HUES64 (cell line): Measurements from ENCODE around the gene MEAF6.
A peak's percentile ranks its signal among the peaks of the same experiment; 100 is the strongest.
"Not testable (repeated sequence)": the region's sequence is repeated elsewhere in the genome, so short reads cannot be mapped to it uniquely, and the experiment has no call there.

Source experiments
- H3K27ac ChIP-seq: 2 replicates; pipeline ENCODE4 v1.7.0; 2013; ENCODE audit warnings: low read depth, low read length, inconsistent platforms
- H3K27me3 ChIP-seq: 2 replicates; pipeline ENCODE4 v1.6.1; 2013; ENCODE audit warnings: mild to moderate bottlenecking, low read length; ENCODE audit not compliant: insufficient read depth
- H3K36me3 ChIP-seq: 2 replicates; pipeline ENCODE4 v1.6.1; 2013; ENCODE audit warnings: mild to moderate bottlenecking, low read length; ENCODE audit not compliant: insufficient read depth
- H3K4me1 ChIP-seq: 2 replicates; pipeline ENCODE4 v1.6.1; 2013; ENCODE audit warnings: mild to moderate bottlenecking, low read length, moderate library complexity; ENCODE audit not compliant: insufficient read depth
- H3K4me3 ChIP-seq: 2 replicates; pipeline ENCODE4 v1.5.1; 2013; ENCODE audit warnings: mild to moderate bottlenecking, low read length, moderate library complexity
- H3K9ac ChIP-seq: 2 replicates; pipeline ENCODE4 v1.6.1; 2013; ENCODE audit warnings: mild to moderate bottlenecking, low read depth, low read length
- H3K9me3 ChIP-seq: 2 replicates; pipeline ENCODE4 v1.6.1; 2013; ENCODE audit warnings: low read depth, low read length; ENCODE audit not compliant: insufficient read depth
- WGBS: fragments of 150-250, 120-280 bp; methylation state at CpG from one replicate; pipeline ENCODE4 v1.1.7; 2013; ENCODE audit warnings: missing lambda C conversion rate; 5-methylcytosine and 5-hydroxymethylcytosine counted together

Gene MEAF6

DNA sequence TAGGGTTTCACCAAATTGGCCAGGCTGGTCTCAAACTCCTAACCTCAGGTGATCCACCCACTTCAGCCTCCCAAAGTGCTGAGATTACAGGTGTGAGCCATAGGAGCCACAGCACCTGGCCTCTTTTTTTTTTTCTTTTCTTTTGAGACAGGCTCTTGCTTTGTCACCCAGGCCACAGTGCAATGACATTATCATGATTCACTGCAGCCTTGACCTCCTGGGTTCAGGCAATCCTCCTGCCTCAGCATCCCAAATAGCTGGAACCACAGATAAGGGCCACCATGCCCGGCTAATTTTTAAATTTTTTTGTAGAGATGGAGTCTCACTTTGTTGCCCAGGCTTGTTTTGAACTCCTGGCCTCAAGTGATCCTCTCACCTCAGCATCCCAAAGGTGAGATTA, 15.3 kb upstream of the MEAF6 start:
- H3K4me1 ChIP-seq, H3K4me3 ChIP-seq, H3K9ac ChIP-seq, H3K36me3 ChIP-seq, H3K9me3 ChIP-seq, H3K27me3 ChIP-seq, H3K27ac ChIP-seq: not testable (repeated sequence)
- WGBS, result 100% methylated on average over 1 of the region's 1 CpG

DNA sequence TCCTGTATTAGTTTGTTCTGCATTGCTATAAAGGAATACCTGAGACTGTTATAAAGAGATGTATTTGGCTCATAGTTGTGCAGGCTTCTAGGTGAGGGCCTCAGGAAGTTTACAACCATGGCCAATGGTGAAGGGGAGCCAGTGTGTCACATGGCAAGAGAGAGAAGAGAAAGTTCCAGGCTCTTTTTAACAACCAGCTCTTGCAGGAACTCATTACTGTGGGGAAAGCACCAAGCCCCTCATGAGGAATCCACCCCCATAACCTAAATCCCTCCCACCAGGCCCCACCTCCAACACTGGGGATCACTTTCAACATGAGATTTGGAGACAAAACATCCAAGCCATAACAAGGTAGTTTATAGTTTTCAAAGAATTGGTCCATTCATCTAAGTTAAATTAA, 5.0 kb upstream of the MEAF6 start:
- Histone ChIP-seq H3K27me3 (peaks cover 9% of the 10 kb centered on the region), H3K9me3 (no peaks in the 10 kb centered on the region), H3K9ac (no peak overlapping the region), H3K36me3 (no peaks in the 10 kb centered on the region), H3K4me3 (no peak overlapping the region), H3K4me1 (peaks cover 7% of the 10 kb centered on the region), H3K27ac (no peak overlapping the region)

DNA sequence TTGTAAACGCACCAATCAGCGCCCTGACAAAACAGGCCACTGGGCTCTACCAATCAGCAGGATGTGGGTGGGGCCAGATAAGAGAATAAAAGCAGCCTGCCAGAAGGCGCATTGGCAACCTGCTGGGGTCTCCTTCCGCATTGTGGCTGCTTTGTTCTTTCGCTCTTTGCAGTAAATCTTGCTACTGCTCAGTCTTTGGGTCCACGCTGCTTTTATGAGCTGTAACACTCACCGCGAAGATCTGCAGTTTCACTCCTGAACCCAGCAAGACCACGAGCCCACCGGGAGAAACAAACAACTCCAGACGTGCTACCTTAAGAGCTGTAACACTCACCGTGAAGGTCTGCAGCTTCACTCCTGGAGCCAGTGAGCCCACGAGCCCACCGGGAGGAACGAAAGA, 4.4 kb upstream of the MEAF6 start:
- H3K9ac ChIP-seq, H3K27ac ChIP-seq, H3K36me3 ChIP-seq, H3K27me3 ChIP-seq, H3K9me3 ChIP-seq, H3K4me3 ChIP-seq, H3K4me1 ChIP-seq: not testable (repeated sequence)
- WGBS, result 77% methylated on average over 15 of the region's 15 CpGs

DNA sequence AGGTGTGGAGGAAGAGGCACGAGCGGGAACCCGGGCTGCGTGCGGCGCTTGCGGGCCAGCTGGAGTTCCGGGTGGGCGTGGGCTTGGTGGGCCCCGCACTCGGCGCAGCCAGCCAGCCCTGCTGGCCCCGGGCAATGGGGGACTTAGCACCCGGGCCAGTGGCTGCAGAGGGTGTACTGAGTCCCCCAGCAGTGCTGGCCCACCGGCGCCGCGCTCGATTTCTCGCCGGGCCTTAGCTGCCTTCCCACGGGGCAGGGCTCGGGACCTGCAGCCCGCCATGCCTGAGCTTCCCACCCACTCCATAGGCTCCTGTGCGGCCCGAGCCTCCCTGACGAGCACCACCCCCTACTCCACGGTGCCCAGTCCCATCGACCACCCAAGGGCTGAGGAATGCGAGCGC, 3.7 kb upstream of the MEAF6 start:
- peaks cover 13% of the 10 kb centered on the region for H3K4me1 ChIP-seq
- H3K9me3 ChIP-seq, H3K27me3 ChIP-seq, H3K9ac ChIP-seq, H3K36me3 ChIP-seq, H3K27ac ChIP-seq, H3K4me3 ChIP-seq: not testable (repeated sequence)
- WGBS, result 95% methylated on average over 24 of the region's 31 CpGs

DNA sequence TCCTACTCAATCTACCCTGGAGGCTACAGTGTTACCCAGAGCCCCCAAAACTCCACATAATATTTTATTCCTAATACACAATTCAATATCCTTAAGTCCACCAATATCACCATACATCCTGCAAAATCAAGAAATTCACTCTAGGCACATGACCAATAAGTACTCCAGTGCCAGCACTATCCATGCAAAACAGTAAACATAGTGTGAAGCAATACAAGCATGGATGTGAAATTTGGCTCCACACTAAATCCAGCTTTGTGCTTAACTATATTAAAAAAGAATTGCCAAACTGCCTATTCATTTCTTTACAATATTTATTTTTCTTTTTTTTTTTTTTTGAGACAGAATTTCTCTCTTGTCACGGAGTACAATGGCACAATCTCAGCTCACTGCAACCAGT, 3.0 kb upstream of the MEAF6 start:
- peaks cover 6% of the 10 kb centered on the region for H3K36me3 ChIP-seq
- 91% methylated on average over 1 of the region's 1 CpG for WGBS
- H3K4me1 ChIP-seq, result peaks cover 13% of the 10 kb centered on the region
- peaks cover 9% of the 10 kb centered on the region for H3K27me3 ChIP-seq
- no peak overlapping the region for H3K27ac ChIP-seq
- H3K9ac ChIP-seq, result no peak overlapping the region
- no peaks in the 10 kb centered on the region for H3K9me3 ChIP-seq
- H3K4me3 ChIP-seq, result no peak overlapping the region

DNA sequence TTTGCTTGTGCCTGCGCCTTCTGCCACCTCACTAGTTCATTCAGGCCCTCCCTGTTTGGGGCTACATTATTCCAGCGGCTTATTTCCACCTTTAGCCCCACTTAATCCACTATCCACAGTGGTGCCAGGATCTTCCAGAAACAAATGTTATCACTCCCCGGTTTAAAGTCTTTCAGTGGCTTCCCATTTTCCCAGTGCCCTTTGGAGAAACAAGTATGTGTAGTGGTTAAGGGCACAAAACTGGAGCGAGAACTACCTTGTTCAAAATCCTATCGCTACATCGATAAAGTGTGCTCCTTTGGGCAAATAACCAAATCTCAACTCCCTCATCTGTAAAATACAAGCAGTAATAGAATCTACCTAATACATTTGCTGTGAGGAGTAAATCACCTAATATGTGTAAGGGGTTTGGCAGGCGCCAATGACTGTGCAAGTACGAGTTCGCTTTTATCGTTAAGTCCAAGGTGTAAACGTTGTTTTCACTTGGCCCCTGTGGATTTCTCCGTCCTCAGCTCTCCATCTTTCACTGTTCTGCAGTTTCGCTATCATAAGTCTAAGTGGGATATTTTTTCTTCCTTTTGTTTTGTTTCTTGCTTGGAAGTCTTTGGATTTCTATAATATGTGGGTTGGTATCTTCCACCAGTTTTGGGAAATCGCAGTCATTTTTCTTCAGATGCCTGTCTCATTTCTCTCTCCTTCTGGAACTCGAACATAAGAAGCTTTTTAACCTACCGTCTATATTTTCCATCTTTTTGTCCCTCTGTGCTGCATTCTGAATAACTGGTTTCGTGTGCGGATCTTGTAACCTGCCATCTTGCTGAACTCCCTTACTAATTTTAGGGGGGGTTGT, 844 bp upstream of the MEAF6 start:
- WGBS, result 69% methylated on average over 16 of the region's 18 CpGs
- H3K9ac ChIP-seq, result peak overlapping the region; percentile 84
- H3K27me3 ChIP-seq, result peaks cover 9% of the 10 kb centered on the region
- peaks cover 23% of the 10 kb centered on the region for H3K36me3 ChIP-seq
- peak overlapping the region; percentile 90 for H3K27ac ChIP-seq
- H3K4me3 ChIP-seq, result peak overlapping the region; percentile 89
- H3K9me3 ChIP-seq, result no peaks in the 10 kb centered on the region
- H3K4me1 ChIP-seq, result peaks cover 13% of the 10 kb centered on the region

DNA sequence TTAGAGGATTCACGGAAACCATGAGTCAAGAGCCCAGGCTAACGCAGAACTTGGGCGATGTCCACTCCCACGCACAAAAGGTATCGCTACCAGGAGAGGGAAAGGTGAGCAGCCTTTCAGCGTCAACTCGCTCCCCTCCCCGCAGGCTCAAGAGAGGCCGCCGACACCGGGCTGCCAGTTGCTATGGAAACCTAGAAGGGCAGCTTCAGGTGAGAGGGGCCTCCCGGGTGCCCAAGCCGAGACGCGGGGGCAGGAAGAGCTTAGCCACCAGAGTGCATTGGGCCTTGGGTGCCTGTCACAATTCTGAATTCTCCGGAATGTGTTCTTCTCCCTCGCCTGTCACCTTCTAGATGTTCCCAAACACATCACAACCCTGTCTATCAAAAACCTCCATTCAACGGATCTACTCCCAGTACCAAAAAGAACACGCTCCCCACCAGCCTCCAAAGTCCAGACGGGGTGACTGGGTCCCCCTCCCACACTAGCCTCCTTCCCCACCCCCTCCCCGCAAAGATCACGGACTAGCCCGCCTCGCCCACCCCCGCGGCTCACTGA, 694 bp downstream of the MEAF6 start:
- Histone ChIP-seq H3K4me3 (peak overlapping the region; percentile 89), H3K4me1 (peaks cover 13% of the 10 kb centered on the region), H3K27ac (no peak overlapping the region), H3K9me3 (no peaks in the 10 kb centered on the region), H3K9ac (no peak overlapping the region), H3K36me3 (peaks cover 25% of the 10 kb centered on the region), H3K27me3 (peaks cover 9% of the 10 kb centered on the region)
- WGBS, result 4% methylated on average over 25 of the region's 26 CpGs

DNA sequence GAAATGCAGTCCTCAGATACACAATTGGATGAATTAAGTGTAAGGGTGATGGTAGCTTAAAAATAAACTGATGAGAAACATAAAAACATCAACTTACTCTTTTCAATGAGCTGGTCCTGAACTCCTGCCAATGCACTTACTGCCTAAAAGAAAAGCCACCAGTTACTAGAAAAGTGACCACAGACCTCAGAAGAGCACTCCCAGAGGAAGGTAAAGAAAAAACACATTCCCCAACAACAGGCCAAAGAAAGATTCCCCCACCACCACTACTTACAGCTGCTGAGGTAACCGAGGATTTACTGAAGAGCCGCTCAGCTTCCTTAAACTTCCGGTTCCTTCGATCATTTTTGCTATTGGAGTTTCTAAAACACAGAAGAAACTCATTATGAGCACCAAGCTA, 5.4 kb downstream of the MEAF6 start:
- no peak overlapping the region for H3K9ac ChIP-seq
- WGBS, result 86% methylated on average over 4 of the region's 4 CpGs
- no peaks in the 10 kb centered on the region for H3K27me3 ChIP-seq
- H3K9me3 ChIP-seq, result no peaks in the 10 kb centered on the region
- H3K4me3 ChIP-seq, result no peak overlapping the region
- peaks cover 5% of the 10 kb centered on the region; the same call in 1 of the 2 replicates for H3K4me1 ChIP-seq
- no peak overlapping the region for H3K27ac ChIP-seq
- peaks cover 61% of the 10 kb centered on the region for H3K36me3 ChIP-seq

DNA sequence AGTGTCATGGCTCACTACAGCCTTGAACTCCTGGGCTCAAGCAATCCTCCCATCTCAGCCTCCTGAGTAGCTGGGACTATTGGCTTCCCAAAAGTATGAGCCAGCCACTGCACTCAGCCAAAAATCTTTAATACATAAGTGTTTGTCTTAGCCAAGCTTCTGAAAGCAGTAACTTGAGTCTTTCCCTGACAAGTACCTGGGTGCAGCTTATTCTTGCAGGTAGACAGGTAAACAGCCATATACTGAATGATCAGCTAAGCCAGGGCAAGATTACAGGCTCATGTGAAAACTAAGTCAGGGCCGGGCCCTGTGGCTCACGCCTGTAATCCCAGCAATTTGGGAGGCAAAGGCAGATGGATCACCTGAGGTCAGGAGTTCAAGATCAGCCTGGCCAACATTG, 7.8 kb downstream of the MEAF6 start:
- Histone ChIP-seq H3K4me3 (no peak overlapping the region), H3K36me3 (peaks cover 62% of the 10 kb centered on the region), H3K4me1 (no peaks in the 10 kb centered on the region), H3K27ac (no peak overlapping the region), H3K27me3 (no peaks in the 10 kb centered on the region), H3K9me3 (no peaks in the 10 kb centered on the region), H3K9ac (no peak overlapping the region)
- 95% methylated on average over 2 of the region's 2 CpGs for WGBS

DNA sequence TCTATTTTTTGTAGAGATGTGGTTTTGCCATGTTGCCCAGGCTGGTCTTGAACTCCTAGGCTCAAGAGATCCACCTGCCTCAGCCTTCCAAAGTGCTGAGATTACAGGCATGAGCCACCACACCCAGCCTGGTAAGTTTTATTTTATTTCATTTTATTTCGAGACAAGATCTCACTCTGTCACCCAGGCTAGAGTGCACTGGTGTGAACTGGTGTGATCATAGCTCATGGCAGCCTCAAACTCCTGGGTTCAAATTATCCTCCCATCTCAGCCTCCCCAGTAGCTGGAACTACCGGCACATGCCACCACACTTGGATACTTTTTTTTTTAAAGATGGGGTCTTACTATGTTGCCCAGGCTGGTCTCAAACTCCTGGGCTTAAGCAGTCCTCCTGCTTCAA, 11.8 kb downstream of the MEAF6 start:
- not testable (repeated sequence) for H3K9me3 ChIP-seq, H3K27me3 ChIP-seq, H3K27ac ChIP-seq, H3K4me1 ChIP-seq, H3K9ac ChIP-seq, H3K4me3 ChIP-seq
- H3K36me3 ChIP-seq, result peaks cover 73% of the 10 kb centered on the region
- 100% methylated on average over 2 of the region's 2 CpGs for WGBS

DNA sequence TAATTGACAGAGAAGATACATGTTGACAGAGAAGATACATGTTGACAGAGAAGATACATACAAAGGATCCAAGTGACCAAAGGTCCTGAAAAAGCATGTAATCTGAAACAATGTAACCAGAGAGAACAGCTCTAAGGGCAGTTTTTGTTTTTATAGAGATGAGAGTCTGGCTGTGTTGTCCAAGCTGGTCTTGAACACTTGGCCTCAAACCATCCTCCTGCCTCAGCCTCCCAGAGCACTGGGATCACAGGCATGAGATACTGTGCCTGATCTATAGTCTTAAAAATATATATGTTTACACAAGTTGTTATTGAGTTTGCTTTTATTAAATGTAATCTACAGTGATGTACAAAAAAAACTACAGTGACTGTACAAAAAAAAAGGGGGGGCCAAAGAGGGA, 12.5 kb downstream of the MEAF6 start:
- peaks cover 67% of the 10 kb centered on the region for H3K36me3 ChIP-seq
- no peak overlapping the region for H3K9ac ChIP-seq
- H3K4me1 ChIP-seq, result no peaks in the 10 kb centered on the region
- no peaks in the 10 kb centered on the region for H3K9me3 ChIP-seq
- no peaks in the 10 kb centered on the region for H3K27me3 ChIP-seq
- no peak overlapping the region for H3K27ac ChIP-seq
- no peak overlapping the region for H3K4me3 ChIP-seq

DNA sequence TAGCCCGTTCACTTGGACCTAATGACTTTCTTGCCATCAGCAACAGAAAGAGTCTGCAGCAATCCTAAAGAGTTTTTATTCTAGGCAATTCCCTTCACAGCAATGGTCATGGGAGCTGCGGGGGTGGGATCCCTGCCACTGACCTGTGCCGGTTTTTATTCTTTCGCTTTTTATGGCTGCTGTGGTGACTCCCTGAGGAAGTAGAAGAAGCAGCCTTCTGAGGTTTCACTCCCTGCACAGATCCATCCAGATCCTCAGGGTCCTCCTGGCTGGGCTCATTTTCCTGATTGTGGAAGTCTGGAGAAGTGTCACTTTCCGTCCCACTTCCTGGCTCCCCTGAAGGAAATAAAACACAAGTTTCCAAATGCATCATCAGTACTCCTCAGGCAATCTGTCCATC, 12.9 kb downstream of the MEAF6 start:
- Histone ChIP-seq H3K4me1 (no peaks in the 10 kb centered on the region), H3K27ac (no peak overlapping the region), H3K36me3 (peaks cover 68% of the 10 kb centered on the region), H3K4me3 (no peak overlapping the region), H3K27me3 (no peaks in the 10 kb centered on the region), H3K9ac (no peak overlapping the region), H3K9me3 (no peaks in the 10 kb centered on the region)
- WGBS, result 91% methylated on average over 5 of the region's 5 CpGs
